Activated T-cell treated with anti-CD3 and anti-CD28 coated beads, Interleukin-2, amount 50 U/mL, for 24 hours (primary cell): ENCODE data around the gene PKD1.
"Not testable (repeated sequence)": the region's sequence is repeated elsewhere in the genome, so short reads cannot be mapped to it uniquely, and the experiment has no call there.

Experiments used
- DNase-seq: peaks from one replicate; pipeline ENCODE4 v3.0.0-alpha.2; 2020
- H3K27ac Mint-ChIP-seq: 2 replicates; pipeline ENCODE4 v1.8.0; 2020; ENCODE audit warnings: mild to moderate bottlenecking, mixed read lengths
- H3K27me3 Mint-ChIP-seq: 2 replicates; pipeline ENCODE4 v1.8.0; 2020; ENCODE audit warnings: mixed read lengths
- H3K36me3 Mint-ChIP-seq: 2 replicates; pipeline ENCODE4 v1.8.0; 2020; ENCODE audit warnings: low read depth, mixed read lengths
- H3K4me1 Mint-ChIP-seq: 2 replicates; pipeline ENCODE4 v1.8.0; 2020; ENCODE audit warnings: low read depth, mixed read lengths
- H3K4me3 Mint-ChIP-seq: 2 replicates; pipeline ENCODE4 v1.8.0; 2020; ENCODE audit warnings: mild to moderate bottlenecking, moderate library complexity, mixed read lengths
- H3K9me3 Mint-ChIP-seq: 2 replicates; pipeline ENCODE4 v1.8.0; 2020; ENCODE audit warnings: mixed read lengths

The PKD1 gene

DNA sequence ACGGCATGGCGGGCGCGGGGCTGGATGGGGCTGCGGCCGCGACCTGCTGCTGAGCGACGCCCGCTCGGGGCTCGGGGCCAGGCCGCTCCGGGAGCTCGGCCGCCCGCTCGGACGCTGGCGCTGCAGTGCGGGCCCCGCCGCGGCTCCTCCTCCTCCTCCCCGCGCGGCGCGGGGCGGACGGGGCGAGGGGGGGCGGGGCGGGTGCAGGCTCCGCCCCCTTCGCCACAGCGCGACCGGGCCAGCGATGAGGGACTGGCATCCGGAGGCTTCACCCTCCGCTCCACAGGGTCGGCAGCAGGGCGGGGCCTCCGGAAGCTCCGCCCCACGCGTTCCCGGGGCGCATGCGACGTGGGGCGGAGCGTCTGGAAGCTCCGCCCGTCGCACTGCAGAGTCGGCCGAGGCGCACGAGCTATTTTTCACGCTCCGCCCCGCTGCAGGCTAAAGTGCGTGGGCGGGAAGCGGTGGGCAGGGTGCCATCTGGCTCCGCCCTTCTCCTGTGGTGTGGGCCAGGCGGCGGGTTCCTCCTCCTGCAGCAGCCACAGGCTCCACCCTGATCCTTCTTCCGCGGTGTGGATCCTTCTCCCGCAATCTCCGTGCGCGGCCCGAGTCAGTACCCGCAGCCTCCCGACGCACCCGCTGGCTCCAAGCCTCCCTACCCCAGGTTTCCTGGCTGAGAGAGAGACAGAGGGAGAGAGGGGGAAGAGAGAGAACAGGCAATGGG lies at the start of gene PKD1:
Gene PKD1, minus strand, starts transcription at position 129 of the 721 bp plus-strand sequence. CDS start 209 bp downstream, outside the sequence.
- DNase-seq: peak; percentile 99
- H3K27me3 Mint-ChIP-seq, H3K36me3 Mint-ChIP-seq, H3K9me3 Mint-ChIP-seq: not testable (repeated sequence)
- Mint-ChIP-seq H3K4me3 (peak within 1 kb of the TSS; percentile 83), H3K4me1 (peaks cover 13% of the 10 kb centered on the region), H3K27ac (peak within 1 kb of the TSS; percentile 93)

DNA sequence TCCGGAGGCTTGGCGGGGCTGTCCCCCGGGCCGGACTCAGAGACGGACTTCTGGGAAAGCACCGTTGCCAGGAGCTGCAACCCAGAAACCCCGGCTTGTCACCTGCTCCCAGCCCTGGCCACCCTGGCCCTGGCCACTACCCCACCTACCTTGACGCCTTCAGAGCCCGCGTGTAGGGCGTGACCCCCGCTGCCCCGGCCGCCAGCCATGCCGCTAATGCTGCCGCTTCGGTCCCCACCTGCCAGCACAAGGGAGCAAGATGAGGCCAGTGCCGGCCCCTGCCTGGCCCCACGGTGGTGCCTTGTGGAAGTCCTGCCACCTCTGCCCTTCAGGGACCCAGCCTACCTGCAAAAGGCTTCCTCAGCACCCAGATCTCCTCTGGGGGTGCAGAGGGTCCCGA lies 49.3 kb upstream of the PKD1 start:
- H3K27ac Mint-ChIP-seq: no peak overlapping the region
- no peaks in the 10 kb centered on the region for H3K27me3 Mint-ChIP-seq
- no peaks in the 10 kb centered on the region for H3K4me1 Mint-ChIP-seq
- no peak overlapping the region for H3K4me3 Mint-ChIP-seq
- no peaks in the 10 kb centered on the region for H3K9me3 Mint-ChIP-seq
- DNase-seq: no peak
- no peaks in the 10 kb centered on the region for H3K36me3 Mint-ChIP-seq

DNA sequence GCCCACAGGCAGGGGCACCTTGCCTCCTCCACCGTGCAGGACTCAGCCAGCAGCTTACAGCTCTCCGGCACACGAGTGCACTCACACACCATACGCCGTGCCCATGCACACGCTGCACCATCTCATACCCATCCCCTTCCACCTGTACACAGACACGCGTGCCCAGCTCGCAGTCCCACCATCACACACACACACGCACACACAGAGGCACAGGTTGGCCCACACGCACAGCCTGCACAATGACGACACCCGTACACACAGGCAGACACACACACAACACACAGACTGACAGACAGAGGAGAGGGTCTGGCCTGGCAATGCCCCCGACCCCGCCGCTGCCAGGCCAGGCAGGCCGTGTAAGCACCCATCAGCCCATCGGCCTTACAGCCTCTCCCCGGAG lies 48.6 kb upstream of the PKD1 start:
- no peak overlapping the region for H3K27ac Mint-ChIP-seq
- H3K9me3 Mint-ChIP-seq: no peaks in the 10 kb centered on the region
- no peak for DNase-seq

DNA sequence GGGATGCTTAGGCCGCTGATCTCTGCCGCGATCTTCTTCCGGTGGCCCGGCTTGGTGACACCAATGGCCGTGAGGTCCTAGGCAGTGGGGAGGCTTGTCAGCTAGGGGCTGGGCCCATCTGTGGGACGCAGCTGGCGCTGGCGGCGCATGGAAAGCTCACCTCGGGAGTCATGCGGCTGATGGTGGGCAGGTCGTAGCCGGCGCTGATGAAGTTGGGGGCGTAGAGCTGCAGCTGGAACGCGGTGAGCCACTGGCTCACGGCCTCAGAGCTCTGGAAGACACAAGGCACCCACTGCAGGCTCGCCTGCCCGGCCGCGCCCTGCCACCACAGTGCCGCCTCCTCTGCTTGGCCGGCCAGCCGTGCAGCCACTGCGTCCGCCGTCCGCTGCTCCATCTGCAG lies 48.0 kb upstream of the PKD1 start:
- no peaks in the 10 kb centered on the region for H3K36me3 Mint-ChIP-seq
- no peak overlapping the region for H3K4me3 Mint-ChIP-seq
- no peaks in the 10 kb centered on the region for H3K4me1 Mint-ChIP-seq
- H3K27me3 Mint-ChIP-seq: no peaks in the 10 kb centered on the region
- DNase-seq: no peak
- H3K9me3 Mint-ChIP-seq: no peaks in the 10 kb centered on the region
- no peak overlapping the region for H3K27ac Mint-ChIP-seq

More for the DNA sequence above, 48.6 kb upstream of the PKD1 start:
- Mint-ChIP-seq H3K4me1 (no peaks in the 10 kb centered on the region), H3K36me3 (no peaks in the 10 kb centered on the region), H3K4me3 (no peak overlapping the region), H3K27me3 (no peaks in the 10 kb centered on the region)

DNA sequence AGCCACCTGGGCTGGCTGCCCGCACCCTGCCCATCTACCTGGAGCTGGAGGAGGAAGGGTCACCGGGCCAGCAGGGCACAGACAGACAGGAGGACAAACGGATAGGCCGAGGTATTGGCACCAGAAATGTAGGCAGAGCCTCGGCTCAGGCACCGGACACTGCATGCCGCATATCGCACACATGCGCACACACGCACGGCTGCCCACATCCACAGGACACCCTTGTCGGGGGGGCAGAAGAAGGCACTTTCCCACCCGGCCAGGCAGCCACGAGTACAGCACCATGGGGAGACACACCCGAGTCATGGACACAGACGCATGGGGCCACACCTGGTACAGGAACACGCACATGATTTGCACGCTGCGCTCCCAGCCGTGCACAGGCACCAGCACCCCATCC lies 46.3 kb upstream of the PKD1 start:
- Mint-ChIP-seq H3K9me3 (no peaks in the 10 kb centered on the region), H3K27me3 (no peaks in the 10 kb centered on the region), H3K4me1 (no peaks in the 10 kb centered on the region), H3K36me3 (peaks cover 7% of the 10 kb centered on the region), H3K27ac (peak overlapping the region; percentile 44), H3K4me3 (no peak overlapping the region)
- no peak for DNase-seq

DNA sequence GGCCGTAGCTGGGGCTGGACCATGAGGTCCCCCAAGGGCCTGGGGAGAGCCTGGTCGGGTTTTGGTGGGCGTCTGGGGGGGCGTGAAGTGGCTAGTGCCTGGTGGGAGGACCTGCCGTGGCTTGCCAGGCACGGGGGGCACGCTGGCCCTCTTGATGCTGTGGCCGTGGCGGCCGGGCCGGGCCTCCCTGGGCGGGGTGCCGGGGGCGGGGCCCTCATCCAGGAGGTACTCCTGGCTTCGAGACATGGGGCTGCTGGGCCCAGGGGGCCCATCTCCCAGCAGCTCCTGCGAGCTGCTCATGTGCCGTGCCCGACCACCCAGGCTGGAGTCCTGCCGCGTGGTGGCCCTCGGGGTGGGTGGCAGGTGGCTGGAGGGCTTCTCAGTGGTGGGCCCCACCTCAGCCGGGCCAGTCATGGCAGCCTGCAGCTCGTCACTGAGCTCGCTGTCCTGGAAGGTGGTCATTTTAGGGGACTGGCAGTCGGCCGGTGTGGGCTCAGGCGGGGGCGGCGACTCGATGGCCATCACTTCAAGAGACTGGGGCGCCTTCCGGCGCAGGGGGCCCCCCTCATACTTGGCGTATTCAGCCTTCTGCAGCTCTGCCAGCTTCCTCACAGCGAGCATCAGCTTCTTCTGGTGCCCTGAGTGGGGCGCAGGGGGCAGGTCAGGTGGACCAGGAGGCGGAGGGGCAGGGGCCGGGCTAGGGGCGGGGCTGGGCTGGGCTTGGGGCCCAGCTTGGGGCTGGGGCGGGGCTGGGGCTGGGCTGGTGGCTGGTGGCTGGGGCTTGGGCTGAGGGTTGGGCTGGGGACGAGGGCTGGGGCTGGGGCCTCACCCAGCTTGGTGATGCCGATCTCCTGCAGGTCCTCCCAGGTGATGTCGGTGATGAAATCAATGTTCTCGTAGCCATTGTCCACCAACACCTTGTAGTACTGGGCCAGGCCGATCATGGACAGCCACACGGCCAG lies 45.5 kb upstream of the PKD1 start:
- Mint-ChIP-seq H3K4me1 (no peaks in the 10 kb centered on the region), H3K27ac (peak overlapping the region; percentile 44), H3K4me3 (no peak overlapping the region), H3K9me3 (no peaks in the 10 kb centered on the region), H3K36me3 (peaks cover 12% of the 10 kb centered on the region), H3K27me3 (no peaks in the 10 kb centered on the region)
- no peak for DNase-seq

DNA sequence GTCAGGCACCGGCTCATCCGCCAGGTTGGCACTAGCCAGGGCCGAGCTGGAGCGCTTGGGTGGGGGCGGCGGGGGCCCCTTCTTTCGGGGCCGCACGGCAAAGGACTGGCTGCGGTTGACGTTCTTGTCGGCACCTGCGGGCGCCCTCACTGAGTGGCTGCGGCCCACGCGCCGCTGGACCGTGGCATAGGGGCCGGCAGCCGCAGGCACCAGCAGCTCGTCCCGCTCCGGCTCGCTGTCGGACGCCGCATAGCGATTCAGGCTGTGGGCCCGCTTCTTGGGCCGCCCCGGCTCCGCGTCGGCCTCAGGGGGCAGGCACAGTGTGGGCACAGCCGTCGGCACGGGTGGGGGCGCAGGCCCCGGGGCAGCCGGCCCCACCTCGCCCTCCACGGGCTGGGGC lies 44.8 kb upstream of the PKD1 start:
- peaks cover 20% of the 10 kb centered on the region for H3K36me3 Mint-ChIP-seq
- no peaks in the 10 kb centered on the region for H3K4me1 Mint-ChIP-seq
- H3K4me3 Mint-ChIP-seq: no peak overlapping the region
- H3K27me3 Mint-ChIP-seq: no peaks in the 10 kb centered on the region
- H3K27ac Mint-ChIP-seq: no peak overlapping the region
- no peaks in the 10 kb centered on the region for H3K9me3 Mint-ChIP-seq
- no peak for DNase-seq

DNA sequence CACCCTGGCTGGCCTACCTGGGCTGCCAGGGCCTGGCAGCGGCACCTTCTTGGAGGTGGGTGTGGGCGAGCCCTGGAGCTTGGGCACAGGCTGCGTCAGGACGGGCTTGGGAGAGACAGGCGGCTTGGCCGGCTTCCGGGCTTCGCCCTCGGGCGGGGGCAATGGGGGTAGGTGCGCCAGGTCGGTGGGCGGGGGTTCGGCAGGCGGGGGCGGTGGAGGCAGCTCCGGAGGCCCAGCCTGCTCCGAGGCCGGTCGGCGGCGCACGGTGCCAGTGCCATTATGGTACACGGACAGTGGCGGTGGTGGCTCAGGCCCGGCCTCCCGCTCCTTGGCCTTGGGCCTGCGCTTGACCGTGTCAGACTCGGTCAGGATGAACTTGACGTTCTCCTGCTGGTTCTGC lies 43.9 kb upstream of the PKD1 start:
- no peaks in the 10 kb centered on the region for H3K27me3 Mint-ChIP-seq

DNA sequence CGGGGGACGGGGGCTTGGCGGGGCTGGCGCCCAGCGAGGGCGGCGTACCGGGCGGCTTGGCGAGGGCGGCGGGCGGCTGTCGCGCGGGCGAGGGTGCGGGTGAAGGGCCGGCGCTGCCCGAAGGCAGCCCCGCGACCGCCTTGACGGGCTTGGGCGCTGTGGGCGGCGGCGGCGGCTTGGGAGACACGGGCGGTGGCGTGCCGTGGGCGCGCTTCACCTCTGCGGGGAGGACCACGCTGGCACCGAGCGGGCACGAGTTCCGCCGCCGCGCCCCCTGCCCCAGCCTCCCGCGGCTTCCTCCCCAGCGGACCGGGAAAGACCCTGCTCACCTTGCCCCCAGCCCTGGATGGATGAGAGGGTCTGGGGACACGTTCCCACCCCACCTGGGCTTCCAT lies 43.4 kb upstream of the PKD1 start:
- H3K9me3 Mint-ChIP-seq: no peaks in the 10 kb centered on the region
- no peak overlapping the region for H3K4me3 Mint-ChIP-seq
- H3K36me3 Mint-ChIP-seq: peaks cover 33% of the 10 kb centered on the region
- H3K4me1 Mint-ChIP-seq: no peaks in the 10 kb centered on the region
- no peak for DNase-seq
- no peak overlapping the region for H3K27ac Mint-ChIP-seq
- no peaks in the 10 kb centered on the region for H3K27me3 Mint-ChIP-seq

More for the DNA sequence above, 43.9 kb upstream of the PKD1 start:
- no peak for DNase-seq
- Mint-ChIP-seq H3K36me3 (peaks cover 29% of the 10 kb centered on the region), H3K4me1 (no peaks in the 10 kb centered on the region), H3K4me3 (no peak overlapping the region), H3K27ac (no peak overlapping the region), H3K9me3 (no peaks in the 10 kb centered on the region)

DNA sequence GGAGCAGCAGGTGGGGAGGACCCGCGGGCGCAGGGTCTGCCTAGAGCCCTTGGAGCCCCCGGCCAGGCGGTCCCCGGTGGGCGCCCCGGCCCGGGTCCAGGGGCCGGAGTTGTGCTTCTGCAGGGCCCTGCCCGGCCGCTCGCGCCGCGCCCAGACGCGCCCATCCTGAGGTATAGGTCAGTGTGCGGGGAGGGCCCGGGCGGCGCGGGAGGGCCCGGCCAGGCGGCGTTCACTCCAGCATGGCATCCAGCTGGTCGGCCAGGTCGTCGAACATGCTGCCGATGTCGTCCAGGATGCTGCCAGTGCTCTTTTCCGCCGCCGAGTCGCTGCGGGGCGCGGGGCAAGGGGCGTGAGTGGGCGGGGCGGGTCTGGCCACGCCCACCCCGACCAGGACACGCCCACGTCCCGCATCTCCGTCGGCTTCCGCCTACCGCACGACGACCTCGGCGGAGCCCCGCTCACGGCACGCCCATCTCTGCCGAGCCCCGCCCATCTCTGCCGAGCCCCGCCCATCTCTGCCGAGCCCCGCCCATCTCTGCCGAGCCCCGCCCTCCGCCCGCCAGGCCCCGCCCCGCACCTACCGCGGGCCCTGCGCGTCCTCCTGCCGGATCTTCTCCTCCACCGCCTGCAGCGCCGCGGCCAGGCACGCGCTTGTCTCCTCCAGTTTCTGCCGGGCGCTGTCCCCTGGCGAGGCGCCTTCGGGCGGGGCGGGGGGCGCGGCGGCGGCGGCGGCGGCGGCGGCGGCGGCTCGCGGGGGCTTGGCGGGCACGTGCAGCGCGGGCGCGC lies 42.8 kb upstream of the PKD1 start:
- Mint-ChIP-seq H3K4me3 (no peak overlapping the region), H3K27me3 (no peaks in the 10 kb centered on the region), H3K27ac (no peak overlapping the region), H3K4me1 (no peaks in the 10 kb centered on the region), H3K9me3 (no peaks in the 10 kb centered on the region), H3K36me3 (peaks cover 37% of the 10 kb centered on the region)
- DNase-seq: peak; percentile 72

DNA sequence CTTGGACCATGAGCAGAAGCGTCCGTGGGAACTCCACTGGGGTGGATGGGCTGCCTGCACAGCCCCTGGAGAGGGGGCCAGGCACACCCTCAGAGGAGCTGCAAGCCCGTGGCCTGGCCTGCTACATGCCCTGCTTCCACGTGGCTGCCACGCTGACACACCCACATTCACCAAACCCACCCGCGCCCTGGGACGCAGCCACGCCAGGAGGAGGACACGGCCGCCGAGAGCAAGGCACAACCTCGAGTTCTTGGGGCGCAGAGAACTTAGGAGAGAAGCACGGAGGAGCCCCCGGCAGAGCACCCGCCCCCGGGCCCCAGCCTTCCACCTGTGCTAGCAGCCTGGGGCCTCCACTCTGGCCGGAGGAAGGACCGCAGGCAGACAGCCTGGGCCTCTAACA lies 41.9 kb upstream of the PKD1 start:
- Mint-ChIP-seq H3K9me3 (no peaks in the 10 kb centered on the region), H3K4me1 (no peaks in the 10 kb centered on the region), H3K4me3 (no peak overlapping the region), H3K27me3 (no peaks in the 10 kb centered on the region), H3K36me3 (peaks cover 44% of the 10 kb centered on the region), H3K27ac (no peak overlapping the region)
- DNase-seq: no peak

DNA sequence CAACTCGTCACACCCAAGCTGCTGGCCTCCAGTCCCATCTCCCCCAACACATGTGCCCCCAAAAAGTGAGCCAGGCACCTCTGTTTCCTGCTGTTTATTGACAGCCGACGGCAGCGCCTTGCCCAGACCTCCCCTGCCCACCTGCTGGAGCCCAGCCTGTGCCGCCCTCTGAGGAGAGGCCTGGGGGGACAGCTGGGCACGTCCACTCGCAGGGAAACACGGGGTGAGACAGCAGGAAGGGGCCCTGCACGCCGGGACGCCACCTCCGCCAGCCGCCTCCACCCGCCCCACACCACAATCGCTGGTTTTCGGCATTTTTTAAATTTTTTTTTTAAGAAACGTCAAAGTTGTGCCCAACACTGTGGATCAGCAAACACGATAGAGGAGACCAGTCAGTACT lies 41.4 kb upstream of the PKD1 start:
- no peak for DNase-seq
- no peak overlapping the region for H3K4me3 Mint-ChIP-seq
- no peaks in the 10 kb centered on the region for H3K4me1 Mint-ChIP-seq
- H3K27me3 Mint-ChIP-seq: no peaks in the 10 kb centered on the region
- no peak overlapping the region for H3K27ac Mint-ChIP-seq
- no peaks in the 10 kb centered on the region for H3K9me3 Mint-ChIP-seq
- peaks cover 44% of the 10 kb centered on the region for H3K36me3 Mint-ChIP-seq

DNA sequence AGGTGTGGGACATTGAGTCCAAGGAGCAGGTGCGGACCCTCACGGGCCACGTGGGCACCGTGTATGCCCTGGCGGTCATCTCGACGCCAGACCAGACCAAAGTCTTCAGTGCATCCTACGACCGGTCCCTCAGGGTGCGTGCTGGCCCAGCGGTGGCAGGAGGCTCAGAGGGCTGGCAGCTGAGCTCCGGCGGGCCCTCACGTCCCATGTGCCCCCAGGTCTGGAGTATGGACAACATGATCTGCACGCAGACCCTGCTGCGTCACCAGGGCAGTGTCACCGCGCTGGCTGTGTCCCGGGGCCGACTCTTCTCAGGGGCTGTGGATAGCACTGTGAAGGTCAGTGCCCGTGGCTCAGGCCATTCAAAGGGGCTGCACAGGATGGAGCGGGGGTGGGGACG lies 40.3 kb upstream of the PKD1 start:
- Mint-ChIP-seq H3K4me3 (no peak overlapping the region), H3K27ac (no peak overlapping the region), H3K36me3 (peaks cover 50% of the 10 kb centered on the region), H3K27me3 (no peaks in the 10 kb centered on the region), H3K4me1 (no peaks in the 10 kb centered on the region), H3K9me3 (no peaks in the 10 kb centered on the region)
- no peak for DNase-seq

DNA sequence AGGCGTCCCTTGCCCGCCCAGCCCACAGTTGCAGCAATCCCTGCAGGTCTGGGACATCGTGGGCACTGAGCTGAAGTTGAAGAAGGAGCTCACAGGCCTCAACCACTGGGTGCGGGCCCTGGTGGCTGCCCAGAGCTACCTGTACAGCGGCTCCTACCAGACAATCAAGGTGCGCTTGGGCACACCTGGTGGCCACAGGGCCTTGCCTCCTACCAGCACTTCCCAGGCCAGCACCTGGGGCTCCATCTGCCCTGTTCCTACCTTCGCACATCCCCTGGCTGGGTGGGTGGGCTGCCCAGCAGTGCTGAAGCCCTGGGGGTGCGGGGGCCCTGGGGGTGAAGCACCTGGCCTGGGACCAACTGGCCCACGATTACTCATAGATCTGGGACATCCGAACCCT lies 39.8 kb upstream of the PKD1 start:
- H3K4me1 Mint-ChIP-seq: no peaks in the 10 kb centered on the region
- no peak for DNase-seq
- no peak overlapping the region for H3K27ac Mint-ChIP-seq
- H3K27me3 Mint-ChIP-seq: no peaks in the 10 kb centered on the region
- peaks cover 52% of the 10 kb centered on the region for H3K36me3 Mint-ChIP-seq
- H3K4me3 Mint-ChIP-seq: no peak overlapping the region
- H3K9me3 Mint-ChIP-seq: no peaks in the 10 kb centered on the region
